Measurements from ENCODE around the gene GHRH.

Gene GHRH

DNA sequence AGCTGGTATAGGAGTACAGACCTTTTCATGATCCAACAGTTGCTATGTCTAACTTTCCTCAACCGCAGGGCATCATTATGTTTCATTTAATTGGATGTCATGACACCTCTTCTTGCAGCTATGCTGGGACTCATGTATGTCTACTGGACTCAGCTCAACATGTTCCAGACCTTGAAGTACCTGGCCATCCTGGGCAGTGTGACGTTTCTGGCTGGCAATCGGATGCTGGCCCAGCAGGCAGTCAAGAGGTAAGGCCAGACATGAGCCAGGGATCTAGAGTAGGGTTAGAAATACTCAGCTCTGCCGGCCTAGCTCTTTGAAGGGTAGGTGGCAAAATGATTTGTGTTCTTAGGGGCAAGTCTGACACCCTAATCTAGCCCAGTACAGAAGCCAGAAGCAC lies 25.2 kb downstream of the GHRH start:
- no peak for FAIRE-seq

GRCh38 chr20:37235065-37235464 lies 26.5 kb downstream of the GHRH start:
- FAIRE-seq: no peak

DNA sequence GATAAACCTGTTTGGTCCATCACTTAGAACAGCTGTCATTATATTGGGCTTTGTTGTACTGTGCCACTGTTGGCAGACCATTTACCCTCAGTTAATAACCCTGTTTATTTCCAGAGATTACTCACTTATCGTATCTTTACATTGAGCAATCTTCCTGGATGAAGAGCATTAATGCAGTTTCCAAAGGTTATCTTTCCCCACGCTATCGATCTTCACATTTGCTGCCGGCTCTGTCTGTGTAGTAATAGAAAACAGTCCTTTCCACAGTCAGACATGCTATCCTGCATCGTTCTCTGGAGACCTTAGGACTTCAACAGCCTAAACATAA lies 27.4 kb downstream of the GHRH start:
- no peak for FAIRE-seq

GRCh38 chr20:37233548-37234253 lies 27.9 kb downstream of the GHRH start:
- no peak for FAIRE-seq

DNA sequence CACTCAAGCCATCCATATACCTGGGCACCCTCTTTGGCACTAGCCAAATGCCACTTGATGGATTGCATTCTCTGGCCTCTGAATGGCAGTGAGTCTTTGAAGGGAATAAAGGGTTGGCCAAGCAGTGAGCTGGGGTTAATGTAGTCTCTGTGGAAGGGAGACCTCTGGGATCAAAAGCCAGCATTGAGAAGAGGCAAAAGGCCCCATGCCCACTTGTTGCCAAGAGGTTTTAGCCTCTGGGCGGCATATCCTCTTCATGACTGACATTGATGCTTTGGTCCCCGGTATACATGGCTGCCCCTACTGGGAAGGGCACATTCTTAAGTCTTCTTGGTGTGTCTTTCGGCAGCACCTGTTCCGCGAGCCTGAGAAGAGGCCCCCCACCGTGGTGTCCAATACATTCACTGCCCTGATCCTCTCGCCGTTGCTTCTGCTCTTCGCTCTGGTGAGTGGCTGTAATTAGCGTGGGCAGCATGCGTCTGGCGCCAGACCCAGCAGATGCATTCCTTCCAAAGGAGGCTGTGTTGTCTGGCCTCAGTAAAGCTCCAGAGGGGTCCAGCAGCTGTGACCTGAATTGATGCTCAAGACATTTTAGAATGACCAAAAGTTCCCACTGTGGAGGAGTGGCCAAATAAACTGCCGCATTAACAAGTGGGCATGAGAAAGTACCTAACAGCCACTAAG lies 29.5 kb downstream of the GHRH start:
- FAIRE-seq: no peak

- no peak for FAIRE-seq
These were observed 31.4 kb downstream of the GHRH start for GRCh38 chr20:37230200-37230599.

DNA sequence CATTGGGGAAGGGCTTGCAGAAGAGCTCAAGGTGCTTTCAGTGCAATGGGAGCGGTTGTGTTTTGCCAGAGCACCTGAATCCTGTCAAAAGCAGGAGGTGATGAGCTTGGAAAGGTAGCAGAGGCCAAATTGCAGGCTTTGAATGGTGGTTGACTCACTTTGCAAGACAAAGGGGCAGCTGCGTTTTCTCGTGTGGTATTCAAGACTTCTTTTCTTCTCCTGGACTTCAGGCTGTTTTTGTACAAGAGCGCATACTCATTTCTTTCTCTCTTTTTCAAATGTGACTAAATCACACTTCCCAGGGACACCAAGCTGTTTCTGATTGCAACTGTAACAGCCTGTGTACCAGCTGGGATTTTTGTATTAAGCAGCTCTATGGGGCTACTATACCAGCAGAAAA lies 32.3 kb downstream of the GHRH start:
- FAIRE-seq: no peak

- no peak for FAIRE-seq
These were observed 33.0 kb downstream of the GHRH start for GRCh38 chr20:37228656-37229055.

DNA sequence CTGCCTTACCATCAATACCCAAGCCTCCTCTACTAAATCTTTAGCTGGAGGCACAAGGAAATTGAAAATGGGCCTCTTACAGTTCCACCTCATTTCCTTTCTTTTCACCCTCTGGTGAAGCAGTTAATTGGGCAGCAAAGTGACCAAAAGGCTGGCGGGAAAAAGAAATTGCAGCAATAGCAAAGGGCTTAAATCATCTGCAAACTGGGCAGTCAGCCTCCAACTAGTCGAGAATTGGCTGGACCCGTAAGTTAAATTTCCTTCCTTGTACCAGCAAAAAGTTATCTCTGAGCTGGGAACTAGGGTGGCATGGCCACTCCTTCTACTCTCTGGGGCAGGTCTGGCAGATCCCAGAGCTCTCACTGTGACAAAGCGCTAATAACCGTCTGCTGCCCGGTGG lies 33.5 kb downstream of the GHRH start:
- no peak for FAIRE-seq

DNA sequence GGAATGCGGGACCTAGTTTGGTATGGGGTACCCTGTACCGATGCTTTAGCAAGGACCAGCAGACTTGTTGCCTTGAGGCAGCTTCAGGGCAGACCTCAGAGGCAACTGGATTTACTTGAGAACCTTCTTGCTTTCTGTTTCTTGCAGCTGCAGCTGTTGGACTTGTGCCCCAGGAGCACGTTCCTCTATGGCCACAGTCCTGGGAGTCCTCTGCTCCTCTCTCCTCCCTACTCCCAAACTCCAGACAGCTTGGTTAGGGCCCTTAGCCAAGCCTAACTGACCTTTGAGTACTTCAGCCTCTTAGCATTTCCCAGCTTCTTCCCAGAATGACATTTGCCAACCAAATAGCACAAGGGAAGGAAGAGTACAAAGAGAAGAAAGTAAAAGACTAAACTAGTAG lies 34.7 kb downstream of the GHRH start:
- no peak for FAIRE-seq

DNA sequence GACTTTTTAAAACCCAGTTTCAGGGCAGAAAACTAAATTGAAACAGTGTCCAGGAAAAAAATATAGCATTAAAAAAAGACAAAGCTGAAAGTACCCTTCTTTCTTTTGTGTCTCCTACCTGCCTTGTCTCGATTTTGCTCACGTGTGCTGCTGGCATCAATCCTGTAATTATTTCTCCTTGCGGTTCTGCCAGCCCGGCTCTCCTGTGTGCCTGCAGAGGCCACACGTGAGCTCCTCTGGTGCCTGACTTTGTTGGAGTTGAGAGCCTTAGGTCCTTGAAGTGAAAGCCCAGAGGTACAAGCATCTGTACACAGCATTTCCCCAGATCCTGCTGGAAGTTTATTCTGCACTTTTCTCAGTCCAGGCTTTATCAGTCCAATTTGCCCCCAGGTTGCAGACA lies 36.5 kb downstream of the GHRH start:
- FAIRE-seq: no peak

GRCh38 chr20:37223053-37223452 lies 38.6 kb downstream of the GHRH start:
- no peak for FAIRE-seq

- FAIRE-seq: no peak
These were observed 39.5 kb downstream of the GHRH start for GRCh38 chr20:37222086-37222485.

- no peak for FAIRE-seq
These were observed 40.9 kb downstream of the GHRH start for GRCh38 chr20:37220731-37221130.

GRCh38 chr20:37219751-37220668 lies 41.6 kb downstream of the GHRH start:
- no peak for FAIRE-seq

DNA sequence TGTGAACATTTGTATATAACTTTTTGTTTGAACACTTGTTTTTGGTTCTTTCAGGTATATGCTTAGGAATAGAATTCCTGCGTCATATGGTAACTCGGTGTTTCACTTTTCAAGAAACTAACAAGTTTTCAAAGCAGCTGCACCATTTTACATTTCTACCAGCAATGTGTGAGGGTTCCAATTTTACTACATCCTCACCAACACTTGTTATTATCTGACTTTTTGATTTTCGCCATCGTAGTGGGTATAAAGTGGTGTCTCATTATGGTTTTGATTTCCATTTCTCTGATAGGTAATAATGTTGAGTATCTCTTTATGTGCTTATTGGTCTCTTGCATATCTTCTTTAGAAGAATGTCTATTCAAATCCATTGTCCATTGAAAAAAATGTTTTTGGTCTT lies 42.6 kb downstream of the GHRH start:
- FAIRE-seq: no peak

DNA sequence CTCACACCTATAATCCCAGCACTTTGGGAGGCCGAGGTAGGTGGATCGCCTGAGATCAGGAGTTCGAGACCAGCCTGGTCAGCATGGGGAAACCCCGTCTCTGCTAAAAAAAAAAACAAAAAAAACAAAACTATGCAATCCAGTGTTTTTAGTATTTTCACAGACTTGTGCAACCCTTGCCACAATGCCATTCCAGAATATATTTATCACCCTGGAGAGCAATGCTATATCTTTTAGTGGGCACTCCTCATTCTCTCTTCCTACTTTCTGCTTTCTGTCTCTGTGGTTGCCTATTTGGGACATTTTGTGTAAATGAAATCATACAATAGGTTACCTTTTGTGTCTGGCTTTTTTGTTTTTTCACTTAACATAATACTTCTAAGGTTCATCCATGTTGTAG lies 43.2 kb downstream of the GHRH start:
- no peak for FAIRE-seq

DNA sequence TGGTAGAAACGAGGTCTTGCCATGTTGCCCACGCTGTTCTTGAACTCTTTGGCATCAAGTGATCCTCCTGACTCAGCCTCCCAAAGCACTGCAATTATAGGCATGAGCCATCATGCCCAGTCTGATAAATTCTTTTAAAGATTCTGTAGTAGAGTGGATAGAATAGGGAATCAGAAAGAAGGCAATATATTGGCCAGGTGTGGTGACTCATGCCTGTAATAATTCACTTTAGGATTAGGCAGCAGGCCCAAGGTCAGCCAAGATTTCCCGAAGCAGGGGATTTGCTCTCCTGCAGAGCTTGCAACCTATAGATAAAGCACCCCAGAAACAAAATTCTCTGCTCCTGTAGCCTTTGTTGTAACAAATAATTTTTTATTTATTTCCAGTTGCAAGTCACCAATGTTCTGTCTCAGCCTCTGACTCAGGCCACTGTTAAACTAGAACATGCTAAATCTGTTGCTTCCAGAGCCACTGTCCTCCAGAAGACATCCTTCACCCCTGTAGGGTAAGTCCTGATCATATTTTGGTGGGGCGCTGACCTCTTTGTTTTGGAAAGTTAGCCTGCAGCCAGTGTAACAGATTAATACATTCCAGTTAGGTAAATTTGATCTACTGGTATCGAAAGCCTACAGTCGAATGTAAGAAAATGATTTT lies 51.8 kb downstream of the GHRH start:
- no peak for FAIRE-seq

DNA sequence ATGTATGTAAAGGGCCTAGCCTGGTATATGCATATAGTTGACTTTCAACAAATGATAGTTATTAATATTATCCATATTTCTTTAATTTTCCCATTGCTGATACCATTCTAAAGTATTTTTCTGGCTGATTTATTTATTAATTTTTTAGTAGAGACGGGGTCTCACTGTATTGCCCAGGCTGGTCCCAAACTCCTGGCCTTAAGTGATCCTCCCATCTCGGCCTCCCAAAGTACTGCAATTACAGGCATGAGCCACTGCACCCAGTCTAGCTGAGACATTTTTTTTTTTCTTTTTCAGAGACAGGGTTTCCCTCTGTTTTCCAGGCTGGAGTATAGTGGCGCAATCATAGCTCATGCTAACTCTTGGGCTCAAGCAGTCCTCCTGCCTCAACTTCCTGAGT lies 52.4 kb downstream of the GHRH start:
- FAIRE-seq: no peak

DNA sequence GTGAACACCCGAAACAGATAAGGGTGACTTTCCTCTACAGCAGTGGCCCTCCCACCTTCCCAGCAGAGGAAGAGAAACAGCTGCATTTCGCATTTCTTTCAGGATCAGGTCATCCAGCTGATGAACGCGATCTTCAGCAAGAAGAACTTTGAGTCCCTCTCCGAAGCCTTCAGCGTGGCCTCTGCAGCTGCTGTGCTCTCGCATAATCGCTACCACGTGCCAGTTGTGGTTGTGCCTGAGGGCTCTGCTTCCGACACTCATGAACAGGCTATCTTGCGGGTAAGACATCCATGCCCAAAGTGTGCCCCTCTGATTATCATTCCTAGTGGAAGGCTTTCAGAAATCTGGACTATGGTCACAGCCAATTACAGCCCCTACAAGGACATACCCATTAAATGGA lies 54.4 kb downstream of the GHRH start:
- no peak for FAIRE-seq

- FAIRE-seq: no peak
These were observed 55.8 kb downstream of the GHRH start for GRCh38 chr20:37205794-37206193.

DNA sequence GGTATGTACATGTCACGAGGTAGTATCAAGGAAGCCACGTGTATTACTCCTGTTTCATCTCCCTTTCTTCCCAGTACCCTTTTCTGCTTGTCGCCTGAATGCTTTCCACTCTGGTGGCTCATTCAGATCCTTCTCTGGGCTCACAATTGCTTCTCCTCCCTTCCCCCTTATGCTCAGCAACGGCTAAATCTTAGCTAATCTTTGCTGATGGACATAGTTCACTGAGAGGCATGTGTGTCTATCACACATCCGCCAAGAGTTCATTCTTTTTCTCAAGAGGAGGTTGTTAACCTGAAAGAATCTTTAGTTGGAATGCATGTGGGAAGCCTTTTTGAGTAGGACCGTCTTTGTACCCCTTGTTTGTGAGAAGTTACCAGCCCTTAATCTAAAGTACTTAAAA lies 56.5 kb downstream of the GHRH start:
- FAIRE-seq: no peak

- FAIRE-seq: no peak
These were observed 57.6 kb downstream of the GHRH start for GRCh38 chr20:37204056-37204455.

Data from G401.6 (cell line).